HCT116 (cell line): Measurements from ENCODE around the gene ZCCHC9. TPM values are rescaled to one million over a fixed set of nuclear protein-coding genes. Genes with fewer than 3 reads are reported as not detected.

Source experiments
- ATAC-seq: fragments of 200-7000 bp; cut with Tn5 transposase; 2 replicates; pipeline ENCODE4 v1.9.1; 2020; ENCODE audit warnings: mild to moderate bottlenecking, moderate library complexity
- BruUV-seq: library from RNA; stranded (reverse); fragments of 400-500 nt; replicated peaks from 2 replicates; lab custom pipeline; 2021; lab: Mats Ljungman, UMichigan
- CTCF ChIA-PET: fragments of 300-600 bp; sonication (Branson Sonifier 250); formaldehyde crosslinking; loops from one replicate; lab custom pipeline; 2021; ENCODE audit warnings: antibody characterized with exemption; lab: Charles Lee
- POLR2A ChIA-PET: fragments of 300-600, 350-600 bp; sonication (Branson Sonifier 250); formaldehyde crosslinking; loops from one replicate; lab custom pipeline; 2021; ENCODE audit warnings: antibody characterized with exemption; lab: Charles Lee
- RAD21 ChIA-PET, 2 experiments: fragments of 300-600 bp; sonication (Branson Sonifier 250); formaldehyde crosslinking; loops; one replicate each; lab custom pipeline; 2023; ENCODE audit warnings: low total read pairs in 2 of 2; ENCODE audit not compliant: uncharacterized antibody in 2 of 2, unreplicated experiment in 2 of 2, low non-redundant PET in 1 of 2; lab: Charles Lee
- DNase-seq: peaks from one replicate; pipeline ENCODE4 v3.0.0-alpha.2; 2010; ENCODE audit warnings: low read depth, low spot score
- H2AFZ ChIP-seq: fragments of 200-600 bp; shearing (Covaris generic), sonication (generic); 2 replicates; pipeline ENCODE4 v1.6.1; 2017; ENCODE audit warnings: low read depth, mixed run types, mixed read lengths, antibody characterized with exemption, low read length; ENCODE audit not compliant: poor library complexity, severe bottlenecking
- H3K27ac ChIP-seq: 2 replicates; pipeline ENCODE4 v1.5.1; 2012; ENCODE audit warnings: low read depth, low read length
- H3K27me3 ChIP-seq: fragments of 200-600 bp; sonication (generic); 2 replicates; pipeline ENCODE4 v1.6.1; 2016; ENCODE audit warnings: mixed run types, low read length, mixed read lengths; ENCODE audit not compliant: insufficient read depth
- H3K36me3 ChIP-seq, 2 experiments: fragments of 200-500 bp in 1 of 2; fragments of 200-600 bp in 1 of 2; sonication (Bioruptor generic) in 1 of 2; sonication (generic) in 1 of 2; 2 replicates each; pipeline versions ENCODE4 v1.5.1 to v1.6.1; 2014 to 2016; ENCODE audit warnings: low read length in 2 of 2, inconsistent platforms in 1 of 2, mixed read lengths in 1 of 2, mixed run types in 1 of 2; ENCODE audit not compliant: insufficient read depth in 2 of 2, control insufficient read depth in 1 of 2
- H3K4me1 ChIP-seq, 2 experiments: fragments of 200-600 bp in 1 of 2; sonication (generic) in 1 of 2; 2 replicates each; pipeline versions ENCODE4 v1.5.1 to v1.6.1; 2012 to 2017; ENCODE audit warnings: low read length in 2 of 2, inconsistent platforms in 1 of 2, mild to moderate bottlenecking in 1 of 2, mixed read lengths in 1 of 2, mixed run types in 1 of 2, moderate library complexity in 1 of 2; ENCODE audit not compliant: insufficient read depth in 2 of 2, control insufficient read depth in 1 of 2
- H3K4me2 ChIP-seq: fragments of 200-600 bp; sonication (generic); 2 replicates; pipeline ENCODE4 v1.6.1; 2017; ENCODE audit warnings: mixed run types, low read length, mixed read lengths
- H3K4me3 ChIP-seq, 2 experiments: fragments of 200-600 bp in 1 of 2; sonication (generic) in 1 of 2; replicated peaks in 1 of 2; 2 replicates each; pipeline ENCODE4 v1.5.1; 2011 to 2016; ENCODE audit warnings: low read length in 2 of 2, control low read depth in 1 of 2, low read depth in 1 of 2, mild to moderate bottlenecking in 1 of 2, mixed read lengths in 1 of 2, mixed run types in 1 of 2
- H3K79me2 ChIP-seq: fragments of 200-600 bp; sonication (generic); 2 replicates; pipeline ENCODE4 v1.6.1; 2017; ENCODE audit warnings: mild to moderate bottlenecking, mixed run types, low read length, moderate library complexity, mixed read lengths; ENCODE audit not compliant: insufficient read depth
- H3K9ac ChIP-seq: fragments of 200-600 bp; sonication (generic); 2 replicates; pipeline ENCODE4 v1.6.1; 2016; ENCODE audit warnings: low read length, mixed read lengths
- H3K9me2 ChIP-seq: fragments of 200-600 bp; sonication (generic), shearing (Covaris generic); 2 replicates; pipeline ENCODE4 v1.6.1; 2017; ENCODE audit warnings: mixed run types, mild to moderate bottlenecking, moderate library complexity; ENCODE audit not compliant: insufficient read depth
- H3K9me3 ChIP-seq, 2 experiments: fragments of 200-500 bp in 1 of 2; fragments of 200-600 bp in 1 of 2; sonication (Bioruptor generic) in 1 of 2; sonication (generic) in 1 of 2; 2 replicates each; pipeline ENCODE4 v1.6.1; 2014 to 2017; ENCODE audit warnings: low read length in 2 of 2, mixed read lengths in 2 of 2, inconsistent platforms in 1 of 2, low read depth in 1 of 2, mild to moderate bottlenecking in 1 of 2, mixed run types in 1 of 2, moderate library complexity in 1 of 2; ENCODE audit not compliant: control insufficient read depth in 1 of 2, insufficient read depth in 1 of 2
- H4K20me1 ChIP-seq: fragments of 200-600 bp; sonication (generic), shearing (Covaris generic); 2 replicates; pipeline ENCODE4 v1.6.1; 2017; ENCODE audit warnings: mixed run types, mild to moderate bottlenecking, moderate library complexity; ENCODE audit not compliant: insufficient read depth
- ELF1 ChIP-seq: IDR thresholded peaks from 2 replicates; pipeline ENCODE4 v1.6.1; 2012; ENCODE audit warnings: low read depth, borderline replicate concordance
- EZH2 ChIP-seq: fragments of 200-600 bp; sonication (generic); IDR thresholded peaks from 2 replicates; pipeline ENCODE4 v1.6.1; 2017; ENCODE audit warnings: antibody characterized with exemption, mixed run types
- EZH2phosphoT487 ChIP-seq: fragments of 200-600 bp; IDR thresholded peaks from 2 replicates; pipeline ENCODE4 v1.6.1; 2018; ENCODE audit warnings: antibody characterized with exemption, borderline replicate concordance
- SRF ChIP-seq: IDR thresholded peaks from 2 replicates; pipeline ENCODE4 v1.6.1; 2012; ENCODE audit warnings: low read depth
- YY1 ChIP-seq: IDR thresholded peaks from 2 replicates; pipeline ENCODE4 v1.6.1; 2011; ENCODE audit warnings: low read length, low read depth, moderate library complexity, mild to moderate bottlenecking; ENCODE audit not compliant: insufficient replicate concordance; ENCODE audit errors: extremely low read depth
- ZBTB33 ChIP-seq: IDR thresholded peaks from 2 replicates; pipeline ENCODE4 v1.6.1; 2011; ENCODE audit warnings: mild to moderate bottlenecking, low read length, moderate library complexity; ENCODE audit not compliant: insufficient replicate concordance; ENCODE audit errors: extremely low read depth
- ZFX ChIP-seq: fragments of 450-650 bp; IDR thresholded peaks from 2 replicates; pipeline ENCODE4 v1.6.1; 2017
- intact Hi-C: fragments of 100-400 bp; cut with micrococcal nuclease; formaldehyde crosslinking; loops from 2 replicates; pipeline ENCODE4 v1.10.0; 2022
- total RNA-seq: library from RNA; stranded (reverse); gene quantifications from one replicate; pipeline ENCODE4 v1.2.1, GENCODE V29; 2021; ENCODE audit not compliant: unreplicated experiment
- TF ChIP-seq, protein P1 (sequence below): IDR thresholded peaks from 2 replicates; pipeline ENCODE4 v1.6.1; 2012
- TF ChIP-seq, protein P2 (sequence below): IDR thresholded peaks from 2 replicates; pipeline ENCODE4 v1.6.1; 2012
- TF ChIP-seq, protein P3 (sequence below), 3 experiments: fragments of 200-600 bp in 1 of 3; sonication (generic) in 1 of 3; IDR thresholded peaks in 2 of 3; conservative IDR thresholded peaks in 1 of 3; 2 replicates each; pipeline ENCODE4 v1.5.1; 2012 to 2017; ENCODE audit warnings: low read depth in 2 of 3, low read length in 2 of 3, antibody characterized with exemption in 1 of 3, borderline replicate concordance in 1 of 3, control low read depth in 1 of 3, mild to moderate bottlenecking in 1 of 3, mixed read lengths in 1 of 3, mixed run types in 1 of 3, moderate library complexity in 1 of 3; ENCODE audit not compliant: insufficient read depth in 1 of 3

Gene ZCCHC9
- total RNA-seq, 1 experiment from 2014 or later = 33.7 TPM

DNA sequence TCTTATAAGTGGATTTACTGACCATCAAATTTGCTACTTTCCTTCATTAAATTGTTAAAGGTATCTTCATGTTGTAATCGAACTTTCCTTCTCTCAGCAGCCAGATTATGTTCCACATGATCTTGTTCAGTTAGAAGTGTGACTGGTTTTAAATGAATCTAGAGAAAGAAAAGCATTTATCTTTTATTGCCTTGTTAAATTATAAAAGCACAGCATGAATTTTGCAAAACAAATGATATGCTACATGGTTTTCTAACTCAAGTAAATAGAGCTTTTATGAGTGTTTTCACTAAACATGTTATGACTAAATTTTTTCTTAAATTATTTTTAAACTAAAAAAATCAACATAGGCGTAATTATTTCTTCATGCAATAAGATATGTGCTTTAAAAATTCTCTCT is 58.5 kb downstream of the ZCCHC9 start:
- no peak for ATAC-seq
- Histone ChIP-seq H2AFZ (no peak overlapping the region), H3K4me1 (peaks cover 0 to 7% of the 10 kb centered on the region in 2 experiments; a peak in 1 of 4 replicates)
- TF ChIP-seq, protein P1, sequence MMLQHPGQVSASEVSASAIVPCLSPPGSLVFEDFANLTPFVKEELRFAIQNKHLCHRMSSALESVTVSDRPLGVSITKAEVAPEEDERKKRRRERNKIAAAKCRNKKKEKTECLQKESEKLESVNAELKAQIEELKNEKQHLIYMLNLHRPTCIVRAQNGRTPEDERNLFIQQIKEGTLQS = no peak
- TF ChIP-seq YY1 (no peak), SRF (no peak), ZFX (no peak), EZH2 (no peak), EZH2phosphoT487 (no peak), ELF1 (no peak), ZBTB33 (no peak)
- TF ChIP-seq, protein P2, sequence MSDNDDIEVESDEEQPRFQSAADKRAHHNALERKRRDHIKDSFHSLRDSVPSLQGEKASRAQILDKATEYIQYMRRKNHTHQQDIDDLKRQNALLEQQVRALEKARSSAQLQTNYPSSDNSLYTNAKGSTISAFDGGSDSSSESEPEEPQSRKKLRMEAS = no peak
- TF ChIP-seq, protein P3, sequence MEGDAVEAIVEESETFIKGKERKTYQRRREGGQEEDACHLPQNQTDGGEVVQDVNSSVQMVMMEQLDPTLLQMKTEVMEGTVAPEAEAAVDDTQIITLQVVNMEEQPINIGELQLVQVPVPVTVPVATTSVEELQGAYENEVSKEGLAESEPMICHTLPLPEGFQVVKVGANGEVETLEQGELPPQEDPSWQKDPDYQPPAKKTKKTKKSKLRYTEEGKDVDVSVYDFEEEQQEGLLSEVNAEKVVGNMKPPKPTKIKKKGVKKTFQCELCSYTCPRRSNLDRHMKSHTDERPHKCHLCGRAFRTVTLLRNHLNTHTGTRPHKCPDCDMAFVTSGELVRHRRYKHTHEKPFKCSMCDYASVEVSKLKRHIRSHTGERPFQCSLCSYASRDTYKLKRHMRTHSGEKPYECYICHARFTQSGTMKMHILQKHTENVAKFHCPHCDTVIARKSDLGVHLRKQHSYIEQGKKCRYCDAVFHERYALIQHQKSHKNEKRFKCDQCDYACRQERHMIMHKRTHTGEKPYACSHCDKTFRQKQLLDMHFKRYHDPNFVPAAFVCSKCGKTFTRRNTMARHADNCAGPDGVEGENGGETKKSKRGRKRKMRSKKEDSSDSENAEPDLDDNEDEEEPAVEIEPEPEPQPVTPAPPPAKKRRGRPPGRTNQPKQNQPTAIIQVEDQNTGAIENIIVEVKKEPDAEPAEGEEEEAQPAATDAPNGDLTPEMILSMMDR (IDR thresholded peaks at IDR 0.05 in 2 of 3, conservative IDR thresholded peaks at IDR 0.05 in 1 of 3; ENCODE audit: borderline replicate concordance in 1 of 3, insufficient read depth in 1 of 3, low read depth in 2 of 3, low read length in 2 of 3) = no peak
- TF ChIP-seq, all 23 proteins: peak for 0
- Histone ChIP-seq H3K4me3 (no peak overlapping the region), H3K4me2 (no peak overlapping the region), H3K9me3 (no peaks in the 10 kb centered on the region), H3K9me2 (no peaks in the 10 kb centered on the region), H3K36me3 (no peaks in the 10 kb centered on the region), H3K79me2 (no peaks in the 10 kb centered on the region), H3K9ac (no peak overlapping the region), H4K20me1 (no peaks in the 10 kb centered on the region), H3K27me3 (no peaks in the 10 kb centered on the region), H3K27ac (no peak overlapping the region)
- ChIA-PET CTCF (no interaction called here), RAD21 (no interaction called here), POLR2A (no interaction called here)
- no peak for DNase-seq
- intact Hi-C loops = no loop called here
- no TSS peak for BruUV-seq
